Left lobe of liver (tissue), 2 donors: Measurements from ENCODE around the gene GADL1. TPM values are rescaled to one million over a fixed set of nuclear protein-coding genes. Genes with fewer than 3 reads are reported as not detected.

Experiments used
- ATAC-seq: fragments of 200-7000 bp; cut with Tn5 transposase; one replicate; pipeline ENCODE4 v1.9.1; 2020; ENCODE audit warnings: mild to moderate bottlenecking, moderate library complexity
- DNase-seq: peaks from one replicate; pipeline ENCODE4 v3.0.0-alpha.2; 2020; ENCODE audit warnings: low spot score
- total RNA-seq: library from RNA; stranded (reverse); gene quantifications from one replicate; pipeline ENCODE4 v1.2.1, GENCODE V29; 2021
- donor health status: DM: no; HTN: no; CAD: no; lungs with moderate emphysema.
- donor health status: DM: no; HTN: yes; CAD: no.

Gene GADL1
- total RNA-seq, 1 donor from 2014 or later, result not detected

- no peak for DNase-seq
These were observed 80.7 kb downstream of the GADL1 start for GRCh38 chr3:30813734-30814133.

GRCh38 chr3:30811151-30811795, 83.2 kb downstream of the GADL1 start:
- ATAC-seq, result peak; percentile 21

More at GRCh38 chr3:30813734-30814133, 80.7 kb downstream of the GADL1 start:
- ATAC-seq, result no peak

GRCh38 chr3:30810625-30811024, 83.8 kb downstream of the GADL1 start:
- ATAC-seq (no peak), DNase-seq (no peak)

More at GRCh38 chr3:30811151-30811795, 83.2 kb downstream of the GADL1 start:
- DNase-seq, result no peak

GRCh38 chr3:30805695-30806094, 88.8 kb downstream of the GADL1 start:
- no peak for DNase-seq

GRCh38 chr3:30804984-30805383, 89.5 kb downstream of the GADL1 start:
- ATAC-seq, result no peak
- no peak for DNase-seq

More at GRCh38 chr3:30805695-30806094, 88.8 kb downstream of the GADL1 start:
- no peak for ATAC-seq

GRCh38 chr3:30795176-30795575, 99.3 kb downstream of the GADL1 start:
- ATAC-seq (no peak), DNase-seq (no peak)

- ATAC-seq (no peak), DNase-seq (no peak)
These were observed 100.7 kb downstream of the GADL1 start for GRCh38 chr3:30793740-30794139.

GRCh38 chr3:30790150-30790549, 104.3 kb downstream of the GADL1 start:
- ATAC-seq (no peak), DNase-seq (no peak)

GRCh38 chr3:30786365-30786764, 108.1 kb downstream of the GADL1 start:
- DNase-seq (no peak), ATAC-seq (no peak)

- no peak for DNase-seq
- peak; percentile 71 for ATAC-seq
These were observed 114.7 kb downstream of the GADL1 start for GRCh38 chr3:30779686-30780287.

- DNase-seq, result no peak
- no peak for ATAC-seq
These were observed 115.5 kb downstream of the GADL1 start for GRCh38 chr3:30778933-30779332.

GRCh38 chr3:30777426-30778113, 116.9 kb downstream of the GADL1 start:
- ATAC-seq, result no peak
- DNase-seq, result no peak

- no peak for DNase-seq
- ATAC-seq, result peak; percentile 93
These were observed 118.2 kb downstream of the GADL1 start for GRCh38 chr3:30776186-30776815.

GRCh38 chr3:30775040-30775439, 119.4 kb downstream of the GADL1 start:
- ATAC-seq, result no peak
- no peak for DNase-seq

- DNase-seq, result no peak
- ATAC-seq, result peak; percentile 35
These were observed 120.4 kb downstream of the GADL1 start for GRCh38 chr3:30774062-30774461.

GRCh38 chr3:30770387-30770786, 124.1 kb downstream of the GADL1 start:
- DNase-seq (no peak), ATAC-seq (peak; percentile 27)

- ATAC-seq (peak; percentile 77), DNase-seq (peak; percentile 62)
These were observed 125.5 kb downstream of the GADL1 start for GRCh38 chr3:30768703-30769550.

- DNase-seq (no peak), ATAC-seq (no peak)
These were observed 126.4 kb downstream of the GADL1 start for GRCh38 chr3:30768046-30768445.

GRCh38 chr3:30766522-30766921, 127.9 kb downstream of the GADL1 start:
- ATAC-seq (no peak), DNase-seq (no peak)

- ATAC-seq (no peak), DNase-seq (no peak)
These were observed 129.6 kb downstream of the GADL1 start for GRCh38 chr3:30764891-30765290.

GRCh38 chr3:30764281-30764680, 130.2 kb downstream of the GADL1 start:
- ATAC-seq, result no peak
- DNase-seq, result no peak
